HCT116 (cell line): ENCODE results near the gene NKX1-1.

ENCODE experiments used
- ATF3 ChIP-seq: IDR thresholded peaks from 2 replicates; pipeline ENCODE4 v1.6.1; 2012
- CTCF ChIP-seq, 3 experiments: fragments of 200-600 bp in 1 of 3; sonication (generic) in 1 of 3; IDR thresholded peaks in 2 of 3; conservative IDR thresholded peaks in 1 of 3; 2 replicates each; pipeline ENCODE4 v1.5.1; 2012 to 2017; ENCODE audit warnings: low read depth in 2 of 3, low read length in 2 of 3, antibody characterized with exemption in 1 of 3, borderline replicate concordance in 1 of 3, control low read depth in 1 of 3, mild to moderate bottlenecking in 1 of 3, mixed read lengths in 1 of 3, mixed run types in 1 of 3, moderate library complexity in 1 of 3; ENCODE audit not compliant: insufficient read depth in 1 of 3
- EZH2 ChIP-seq: fragments of 200-600 bp; sonication (generic); IDR thresholded peaks from 2 replicates; pipeline ENCODE4 v1.6.1; 2017; ENCODE audit warnings: antibody characterized with exemption, mixed run types
- EZH2phosphoT487 ChIP-seq: fragments of 200-600 bp; IDR thresholded peaks from 2 replicates; pipeline ENCODE4 v1.6.1; 2018; ENCODE audit warnings: antibody characterized with exemption, borderline replicate concordance
- JUND ChIP-seq: IDR thresholded peaks from 2 replicates; pipeline ENCODE4 v1.6.1; 2012
- MAX ChIP-seq: IDR thresholded peaks from 2 replicates; pipeline ENCODE4 v1.6.1; 2012
- POLR2A ChIP-seq: IDR thresholded peaks from 2 replicates; pipeline ENCODE4 v1.7.0; 2011; ENCODE audit warnings: borderline replicate concordance; ENCODE audit not compliant: insufficient read depth, insufficient read length; ENCODE audit errors: extremely low read depth
- POLR2AphosphoS5 ChIP-seq: IDR thresholded peaks from 2 replicates; pipeline ENCODE4 v1.6.1; 2011; ENCODE audit warnings: mild to moderate bottlenecking, low read depth, low read length, moderate library complexity
- REST ChIP-seq: IDR thresholded peaks from 2 replicates; pipeline ENCODE4 v1.6.1; 2012; ENCODE audit warnings: low read depth
- SIN3A ChIP-seq: IDR thresholded peaks from 2 replicates; pipeline ENCODE4 v1.6.1; 2012; ENCODE audit warnings: low read depth
- SP1 ChIP-seq: IDR thresholded peaks from 2 replicates; pipeline ENCODE4 v1.6.1; 2012; ENCODE audit warnings: low read depth
- YY1 ChIP-seq: IDR thresholded peaks from 2 replicates; pipeline ENCODE4 v1.6.1; 2011; ENCODE audit warnings: low read length, low read depth, moderate library complexity, mild to moderate bottlenecking; ENCODE audit not compliant: insufficient replicate concordance; ENCODE audit errors: extremely low read depth
- ZFX ChIP-seq: fragments of 450-650 bp; IDR thresholded peaks from 2 replicates; pipeline ENCODE4 v1.6.1; 2017
- ZNF274 ChIP-seq: fragments of 200-500 bp; sonication (Bioruptor generic); IDR thresholded peaks from 2 replicates; pipeline ENCODE4 v1.6.1; 2014; ENCODE audit warnings: mild to moderate bottlenecking, low read depth, low read length, inconsistent platforms

- TF ChIP-seq POLR2A (no peak), CTCF (IDR thresholded peaks at IDR 0.05 in 2 of 3, conservative IDR thresholded peaks at IDR 0.05 in 1 of 3; ENCODE audit: borderline replicate concordance in 1 of 3, insufficient read depth in 1 of 3, low read depth in 2 of 3, low read length in 2 of 3) (no peak), POLR2AphosphoS5 (no peak), YY1 (no peak), EZH2 (no peak), EZH2phosphoT487 (no peak), REST (no peak), ZNF274 (no peak), ZFX (no peak), JUND (no peak), ATF3 (no peak), SP1 (no peak), MAX (no peak), SIN3A (no peak)
Measured at GRCh38 chr4:1355378-1355777, 50.9 kb downstream of the NKX1-1 start.
